Measurements from ENCODE around the gene PKP4.

DNA sequence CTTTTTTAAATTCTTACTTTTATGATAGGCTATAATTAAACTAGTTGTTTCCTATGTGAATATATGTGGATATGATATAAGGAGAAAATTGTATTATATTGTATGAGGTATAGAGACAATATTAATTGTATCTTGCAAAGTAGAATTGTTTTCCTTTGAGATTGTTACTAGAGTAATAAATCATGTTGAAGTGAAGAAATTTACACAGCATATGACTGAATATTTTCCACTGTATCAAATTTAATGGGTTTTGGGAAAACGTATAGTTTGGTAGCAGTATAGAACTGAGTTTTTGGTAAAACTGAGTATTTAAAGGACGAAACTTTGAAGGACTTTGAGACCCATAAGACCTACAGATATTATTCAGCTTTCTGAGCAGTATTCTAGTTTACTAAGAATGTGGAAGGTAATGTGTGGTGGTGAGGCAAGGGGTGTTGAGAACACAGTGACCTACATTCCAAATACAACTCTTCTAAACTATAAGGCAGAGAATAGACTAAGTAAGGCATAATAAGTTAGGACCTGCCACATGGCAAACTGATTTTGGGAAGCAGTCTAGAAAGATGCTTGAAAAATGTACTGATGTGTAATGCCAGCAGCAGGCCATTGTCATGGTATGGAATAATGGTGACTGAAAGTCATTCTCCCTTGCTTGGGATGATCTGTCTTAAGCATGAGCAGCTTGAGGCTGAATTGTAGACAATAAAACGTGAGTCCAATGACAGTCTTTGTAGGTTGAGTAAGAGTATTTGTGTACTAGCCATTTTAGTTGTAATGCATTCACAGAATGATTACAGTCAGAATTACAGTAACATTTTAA, 29.6 kb downstream of the PKP4 start:
- TF ChIP-seq EZH2 (IDR thresholded peaks at IDR 0.05; ENCODE audit: insufficient read depth, poor library complexity, severe bottlenecking) (no peak), EZH2phosphoT487 (IDR thresholded peaks at IDR 0.05; ENCODE audit: insufficient read depth, low read depth) (no peak)

All from GM23248 (cell line).